Brain microvascular endothelial cell (primary cell): ENCODE data around the gene C4orf51.

ENCODE experiments used
- DNase-seq: peaks from one replicate; pipeline ENCODE4 v3.0.0-alpha.2; 2020
- H3K27ac ChIP-seq: fragments of 250-450 bp; sonication (Bioruptor Pico); 2 replicates; pipeline ENCODE4 v1.5.1; 2020; ENCODE audit warnings: mild to moderate bottlenecking, moderate library complexity
- H3K27me3 ChIP-seq: fragments of 250-450 bp; sonication (Bioruptor Pico); replicated peaks from 2 replicates; pipeline ENCODE4 v1.5.1; 2020; ENCODE audit warnings: mild to moderate bottlenecking
- H3K36me3 ChIP-seq: fragments of 250-450 bp; sonication (Bioruptor Pico); replicated peaks from 2 replicates; pipeline ENCODE4 v1.5.1; 2020; ENCODE audit warnings: mild to moderate bottlenecking
- H3K4me3 ChIP-seq: 2 replicates; pipeline ENCODE4 v1.5.1; 2011; ENCODE audit warnings: low read depth, mild to moderate bottlenecking, control low read depth, low read length, moderate library complexity
- CTCF ChIP-seq: IDR thresholded peaks from 2 replicates; pipeline ENCODE4 v1.5.1; 2011; ENCODE audit warnings: low read depth, mild to moderate bottlenecking, moderate library complexity, low read length, control low read depth, inconsistent platforms; ENCODE audit errors: missing control alignments
- in situ Hi-C: cut with HindIII; loops from 2 replicates; pipeline ENCODE4 v1.10.0; 2017; ENCODE audit warnings: low sequenced_read_pairs, low pct_ligation_motif_present

The C4orf51 gene

GRCh38 chr4:145740806-145741205, 60.9 kb downstream of the C4orf51 start:
- no peak for DNase-seq
- no peak overlapping the region for H3K4me3 ChIP-seq
- H3K27ac ChIP-seq, result no peak overlapping the region
- H3K27me3 ChIP-seq, result no peaks in the 10 kb centered on the region
- TF ChIP-seq CTCF, result no peak
- no peaks in the 10 kb centered on the region for H3K36me3 ChIP-seq
- in situ Hi-C loops, result no loop called here

GRCh38 chr4:145743641-145744040, 63.7 kb downstream of the C4orf51 start:
- Histone ChIP-seq H3K27ac (no peak overlapping the region), H3K27me3 (no peaks in the 10 kb centered on the region), H3K4me3 (no peak overlapping the region), H3K36me3 (no peaks in the 10 kb centered on the region)
- DNase-seq, result no peak
- no peak for TF ChIP-seq CTCF
- in situ Hi-C loops, result no loop called here

GRCh38 chr4:145755802-145756201, 75.9 kb downstream of the C4orf51 start:
- DNase-seq, result peak; percentile 28
- TF ChIP-seq CTCF, result no peak

GRCh38 chr4:145756244-145756643, 76.3 kb downstream of the C4orf51 start:
- H3K27me3 ChIP-seq, result no peaks in the 10 kb centered on the region
- in situ Hi-C loops, result no loop called here

More at GRCh38 chr4:145755802-145756201, 75.9 kb downstream of the C4orf51 start:
- no peaks in the 10 kb centered on the region for H3K27me3 ChIP-seq
- in situ Hi-C loops, result no loop called here
- H3K4me3 ChIP-seq, result no peak overlapping the region
- no peaks in the 10 kb centered on the region for H3K36me3 ChIP-seq
- H3K27ac ChIP-seq, result no peak overlapping the region

GRCh38 chr4:145757188-145757587, 77.2 kb downstream of the C4orf51 start:
- Histone ChIP-seq H3K36me3 (peaks cover 3% of the 10 kb centered on the region), H3K27me3 (no peaks in the 10 kb centered on the region), H3K27ac (no peak overlapping the region), H3K4me3 (no peak overlapping the region)
- TF ChIP-seq CTCF, result no peak
- in situ Hi-C loops, result no loop called here
- no peak for DNase-seq

More at GRCh38 chr4:145756244-145756643, 76.3 kb downstream of the C4orf51 start:
- Histone ChIP-seq H3K36me3 (peaks cover 3% of the 10 kb centered on the region), H3K27ac (no peak overlapping the region), H3K4me3 (no peak overlapping the region)
- TF ChIP-seq CTCF, result no peak
- no peak for DNase-seq

- DNase-seq, result no peak
- in situ Hi-C loops, result no loop called here
- no peak for TF ChIP-seq CTCF
- peaks cover 23% of the 10 kb centered on the region for H3K36me3 ChIP-seq
- H3K27me3 ChIP-seq, result no peaks in the 10 kb centered on the region
- no peak overlapping the region for H3K27ac ChIP-seq
- no peak overlapping the region for H3K4me3 ChIP-seq
Measured at GRCh38 chr4:145760176-145760575, 80.2 kb downstream of the C4orf51 start.
